ENCODE data around the gene GPHN.
"Not testable (repeated sequence)": the region's sequence is repeated elsewhere in the genome, so short reads cannot be mapped to it uniquely, and the experiment has no call there.

The GPHN gene

DNA sequence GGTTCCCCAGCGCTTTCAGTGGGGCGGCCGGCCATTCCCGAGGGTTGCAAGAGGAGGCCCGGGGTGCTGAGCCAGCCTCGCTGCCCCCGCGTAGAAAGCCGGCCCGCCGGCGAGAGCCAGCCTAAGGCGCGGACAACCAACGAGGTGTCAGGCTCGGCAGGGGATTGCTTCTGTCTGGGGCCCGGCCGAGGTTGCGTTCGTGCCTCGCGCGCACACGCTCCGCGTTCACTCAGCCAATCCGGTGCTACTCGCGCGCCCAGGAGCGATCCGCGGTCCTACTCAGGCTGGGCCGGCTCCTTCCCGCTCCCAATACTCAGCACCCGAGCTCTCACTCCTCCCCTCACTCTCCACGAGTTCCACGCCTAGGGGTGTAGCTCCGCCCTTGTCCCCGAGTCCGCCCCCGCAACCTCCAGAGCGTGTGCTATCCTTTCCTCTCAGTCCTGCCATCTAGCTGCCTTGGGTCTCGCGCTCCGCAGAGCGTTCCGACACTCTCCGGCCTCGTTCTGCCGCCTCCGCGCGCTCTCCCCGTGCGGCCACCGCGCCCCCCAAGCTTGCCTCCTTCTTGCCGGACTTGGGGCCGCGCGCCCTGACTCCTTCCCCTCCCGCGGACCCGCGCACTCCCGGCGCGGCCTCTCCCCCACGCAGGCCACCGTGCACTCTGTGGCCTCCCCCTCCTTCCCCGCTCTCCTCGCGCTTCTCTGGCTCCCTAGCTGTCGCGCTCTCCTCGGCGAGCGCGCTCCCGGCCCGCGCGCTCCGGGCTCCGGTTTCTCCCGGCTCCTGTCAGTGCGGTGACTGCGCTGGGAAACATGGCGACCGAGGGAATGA, at the start of gene GPHN:
Gene GPHN, plus strand, starts transcription at position 426 of the 825 bp plus-strand sequence.
- peak; percentile 62 for DNase-seq

DNA sequence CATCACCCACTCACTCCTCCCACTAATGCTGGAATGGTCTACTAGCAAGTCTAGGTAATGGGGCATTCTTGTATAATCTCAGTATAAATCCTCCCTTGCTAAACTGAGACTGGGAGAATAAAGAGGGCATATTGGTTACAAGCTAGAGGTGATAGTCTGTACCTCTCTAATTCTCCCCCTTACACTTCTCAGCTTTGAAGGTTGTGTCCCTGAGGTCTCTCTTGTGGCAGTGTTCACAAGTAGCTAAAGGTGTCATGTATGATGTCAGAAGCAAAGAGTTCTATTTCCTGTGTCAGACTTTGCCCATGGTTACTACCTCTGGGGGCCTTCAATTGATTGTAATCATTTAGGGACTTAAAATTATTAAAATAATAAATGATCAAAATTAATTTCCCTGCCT, 48.3 kb upstream of the GPHN start:
- DNase-seq = no peak

DNA sequence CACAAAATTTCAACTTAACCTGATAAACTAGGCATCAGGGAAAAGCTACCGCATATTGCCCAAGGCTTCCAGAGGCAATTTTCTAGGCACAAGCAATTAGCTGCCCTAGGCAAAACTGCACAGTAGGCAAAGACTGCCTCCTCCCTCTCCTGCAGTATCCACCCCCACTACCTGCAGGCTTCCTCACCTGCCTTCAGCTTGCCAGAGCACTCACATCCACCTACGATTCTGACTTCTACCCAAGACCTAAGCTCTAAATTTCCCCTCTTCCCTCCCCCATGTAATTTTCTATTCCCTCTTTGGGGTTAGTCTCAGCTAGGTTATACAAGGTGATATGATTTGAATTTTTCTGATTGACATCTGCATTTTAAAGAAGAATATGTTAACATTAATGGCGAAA, 43.7 kb upstream of the GPHN start:
- no peak for DNase-seq

DNA sequence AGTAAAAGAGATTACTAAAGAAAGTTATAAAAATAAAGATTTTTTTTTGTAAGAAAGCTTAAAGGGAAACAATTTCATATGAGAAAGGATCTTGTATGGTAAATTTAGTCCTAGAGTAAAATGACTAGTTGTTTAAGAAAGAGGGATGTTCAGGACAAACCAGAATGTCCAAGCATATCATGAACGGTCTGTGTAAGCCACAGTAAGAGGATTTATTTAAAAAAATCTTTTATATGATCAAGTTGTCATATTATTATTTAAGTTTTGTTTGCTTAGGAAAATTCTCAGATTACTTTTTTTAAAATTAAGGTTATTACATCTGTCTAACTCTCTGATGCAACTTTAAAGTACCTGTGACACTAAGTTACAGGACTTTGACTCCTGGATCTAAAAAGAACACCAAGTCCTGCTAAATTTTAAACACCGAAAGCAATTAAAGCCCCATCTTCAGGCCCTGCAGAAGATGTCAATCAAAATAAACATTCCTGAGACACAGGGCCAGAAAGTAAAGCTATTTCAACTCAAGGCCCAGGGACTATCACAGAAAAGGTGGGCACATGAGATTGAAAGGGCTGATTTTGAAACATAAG, 39.1 kb upstream of the GPHN start:
- DNase-seq = no peak

DNA sequence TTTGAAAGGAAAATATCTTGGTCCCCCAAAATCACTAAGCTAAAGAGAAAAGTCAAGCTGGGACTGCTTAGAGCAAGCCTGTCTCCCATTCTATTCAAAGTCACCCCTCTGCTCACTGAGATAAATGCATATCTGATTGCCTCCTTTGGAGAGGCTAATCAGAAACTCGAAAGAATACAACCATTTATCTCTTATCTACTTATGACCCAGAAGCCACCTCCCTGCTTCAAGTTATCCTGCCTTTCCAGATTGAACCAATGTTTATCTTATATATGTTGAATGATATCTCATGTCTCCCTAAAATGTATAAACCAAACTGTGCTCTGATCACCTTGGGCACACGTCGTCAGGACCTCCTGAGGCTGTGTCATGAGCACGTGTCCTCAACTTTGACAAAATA, 36.4 kb upstream of the GPHN start:
- no peak for DNase-seq

DNA sequence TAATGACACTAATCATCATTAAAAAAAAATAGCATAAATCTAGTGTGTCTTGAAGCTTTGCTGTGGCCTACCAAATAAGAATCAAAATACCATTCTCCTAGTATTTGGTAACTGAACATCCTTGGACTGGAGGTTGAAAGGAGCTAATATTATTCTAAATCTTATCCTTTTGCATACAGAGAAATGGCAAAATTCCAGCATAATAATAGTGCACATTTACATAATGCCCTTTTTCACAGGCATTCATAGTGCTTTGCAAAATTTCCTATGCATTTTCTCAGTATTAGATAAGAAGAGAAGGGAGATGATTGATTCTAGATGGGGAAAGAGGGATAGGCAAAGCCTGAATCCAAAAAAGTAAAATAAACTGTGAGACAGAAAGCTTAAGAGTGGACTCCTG, 35.7 kb upstream of the GPHN start:
- no peak for DNase-seq

DNA sequence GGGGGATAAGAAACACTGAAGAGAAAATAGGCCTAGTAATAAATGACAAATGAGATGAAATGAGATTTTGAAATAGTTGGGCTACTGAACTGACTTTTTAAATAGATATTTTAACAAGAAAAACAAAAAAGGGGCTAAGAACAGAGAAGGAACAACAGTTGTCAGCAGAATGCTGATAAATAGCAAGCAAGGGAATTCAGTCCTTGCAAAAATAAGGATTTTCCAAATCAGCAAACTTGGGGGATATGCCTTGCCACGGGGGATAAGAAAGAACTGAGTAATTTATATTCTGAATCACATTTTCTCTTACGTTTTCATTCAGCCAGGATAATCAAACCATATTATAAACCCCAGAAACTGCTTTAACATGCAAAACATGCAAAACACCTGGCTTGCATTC, 34.7 kb upstream of the GPHN start:
- DNase-seq = no peak

DNA sequence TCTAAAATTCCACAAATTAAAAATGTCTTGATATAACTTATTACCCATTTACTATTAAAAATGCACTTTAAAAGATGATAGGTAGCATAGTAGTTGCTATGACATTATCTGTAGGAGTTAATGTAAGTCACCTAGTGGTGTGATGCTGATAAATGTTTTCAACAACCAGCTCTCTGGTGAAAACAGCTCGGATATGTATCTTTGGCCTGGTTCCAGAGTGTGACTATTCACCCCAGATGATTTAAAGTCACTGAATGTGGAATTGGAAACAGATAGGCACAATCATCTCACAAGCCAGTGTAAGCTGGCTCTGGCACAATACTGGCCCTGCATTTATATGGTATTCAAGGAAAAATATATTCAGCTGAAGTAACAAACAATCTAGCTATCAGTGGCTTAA, 31.0 kb upstream of the GPHN start:
- no peak for DNase-seq

DNA sequence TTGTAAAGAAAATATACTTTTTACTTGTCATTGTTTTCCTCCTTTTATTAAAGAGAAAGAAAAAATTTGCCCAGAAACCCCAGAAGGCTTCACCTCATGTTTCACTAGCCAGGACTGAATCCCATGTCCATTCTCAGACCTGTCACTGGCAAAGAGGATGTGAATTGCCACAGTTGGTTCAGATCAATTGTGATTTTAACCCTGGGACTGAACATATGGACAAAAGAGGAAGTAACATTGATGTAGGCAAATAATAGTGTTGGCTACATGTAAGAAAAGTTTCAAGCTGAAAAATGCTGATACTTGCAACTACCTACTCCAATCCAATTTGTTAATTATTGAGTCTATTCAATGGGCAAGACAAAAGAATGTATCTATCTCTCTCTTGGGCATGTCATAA, 30.4 kb upstream of the GPHN start:
- DNase-seq = no peak

DNA sequence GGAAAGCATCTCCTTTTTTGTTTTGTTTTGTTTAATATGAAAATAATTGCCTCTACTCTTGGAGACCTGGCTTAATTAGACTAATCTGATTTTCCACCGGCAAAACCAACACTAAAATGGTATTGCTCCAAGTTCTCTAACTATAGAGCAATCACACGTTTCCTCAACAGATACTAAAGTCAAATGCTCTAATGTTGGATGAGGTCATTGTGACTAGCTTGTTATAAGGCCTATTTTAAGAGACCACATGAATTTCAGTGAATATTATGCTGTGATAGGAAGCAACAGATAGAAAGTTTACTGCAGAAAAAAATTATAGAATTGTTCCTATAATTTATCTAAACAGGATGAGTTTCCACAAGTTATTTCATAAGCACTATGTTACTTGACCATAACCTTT, 25.1 kb upstream of the GPHN start:
- no peak for DNase-seq

DNA sequence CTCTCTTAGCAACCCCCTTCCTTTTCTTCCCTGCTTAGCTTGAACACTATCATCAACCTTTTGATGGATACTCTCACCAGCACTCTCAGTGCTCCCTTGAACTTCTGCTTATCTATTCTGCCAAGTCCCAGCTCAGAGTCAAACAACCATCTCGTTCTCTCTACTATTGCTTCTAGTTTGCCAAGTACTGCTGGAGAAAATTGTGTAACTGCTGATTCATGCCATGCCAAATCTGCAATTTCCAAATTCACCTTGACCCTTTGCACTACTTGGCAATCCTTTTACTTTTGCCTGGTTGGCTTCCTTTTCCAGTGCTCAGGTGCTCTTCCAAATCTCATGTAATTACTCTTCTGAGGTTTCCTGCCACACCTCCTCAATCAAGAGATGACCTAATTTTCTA, 24.6 kb upstream of the GPHN start:
- no peak for DNase-seq

DNA sequence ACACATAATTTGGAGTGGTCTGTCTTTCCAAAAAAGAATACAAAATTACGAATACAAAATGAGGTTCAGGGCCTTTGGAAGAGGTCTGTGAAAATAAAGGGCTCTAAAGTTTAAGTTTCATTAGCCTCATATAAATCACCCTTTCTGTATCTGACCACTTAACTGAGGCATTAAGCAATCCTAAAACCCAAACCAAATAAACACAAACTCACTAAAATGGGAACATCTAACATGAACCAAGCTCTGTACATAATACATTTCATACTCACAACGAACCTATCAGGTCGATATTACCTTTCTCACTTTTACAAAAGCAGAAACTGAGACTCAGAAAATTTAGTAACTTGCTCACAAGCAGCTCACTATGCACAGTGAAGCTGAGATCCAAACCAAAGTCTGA, 22.9 kb upstream of the GPHN start:
- DNase-seq = no peak

DNA sequence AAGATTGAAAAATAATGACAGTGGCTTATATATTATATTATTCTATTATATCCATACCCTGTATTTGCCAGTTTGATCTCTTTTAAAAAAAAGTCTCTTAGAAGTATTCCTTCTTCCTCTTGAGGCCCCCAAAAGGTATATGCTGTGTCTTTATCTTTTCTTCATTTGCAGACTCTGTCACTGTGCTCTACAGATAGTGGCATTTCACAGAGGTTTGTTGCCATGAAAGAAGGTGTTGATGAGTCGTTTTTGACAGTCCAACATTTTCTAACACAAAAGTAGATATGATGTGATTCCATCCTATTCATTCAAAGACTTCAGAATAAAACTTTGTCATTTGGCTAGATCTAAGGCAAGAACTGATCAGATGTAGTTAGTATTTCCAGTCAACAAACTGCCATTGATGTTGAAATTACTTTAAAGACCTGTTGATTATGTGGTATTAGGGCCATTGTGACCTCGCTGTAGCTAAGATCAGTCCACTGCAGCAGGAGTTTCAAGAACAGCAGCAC, 22.0 kb upstream of the GPHN start, which contains the start of gene CCDC196:
Gene CCDC196, plus strand, starts transcription at position 462 of the 512 bp plus-strand sequence. CDS start 132 bp downstream, outside the sequence.
- no peak for DNase-seq

DNA sequence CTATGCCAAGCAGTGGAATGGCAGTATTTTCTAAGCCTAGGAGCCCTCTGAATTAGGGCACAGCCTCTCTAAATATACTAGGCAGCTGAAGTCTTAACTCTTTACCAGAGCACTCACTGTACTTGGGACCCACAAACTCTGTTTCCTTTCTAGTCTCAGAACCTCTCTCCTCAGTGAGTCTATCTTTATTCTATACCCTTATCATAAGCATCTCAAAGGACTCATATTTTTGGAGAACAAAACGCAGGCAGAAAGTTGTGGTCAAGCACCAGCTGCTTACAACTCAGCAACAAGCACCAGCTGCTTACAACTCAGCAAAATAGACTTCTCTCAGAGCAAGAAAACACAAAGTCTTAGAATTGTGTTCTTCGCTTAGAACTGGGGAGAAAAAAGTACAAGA, 20.8 kb upstream of the GPHN start:
- no peak for DNase-seq

DNA sequence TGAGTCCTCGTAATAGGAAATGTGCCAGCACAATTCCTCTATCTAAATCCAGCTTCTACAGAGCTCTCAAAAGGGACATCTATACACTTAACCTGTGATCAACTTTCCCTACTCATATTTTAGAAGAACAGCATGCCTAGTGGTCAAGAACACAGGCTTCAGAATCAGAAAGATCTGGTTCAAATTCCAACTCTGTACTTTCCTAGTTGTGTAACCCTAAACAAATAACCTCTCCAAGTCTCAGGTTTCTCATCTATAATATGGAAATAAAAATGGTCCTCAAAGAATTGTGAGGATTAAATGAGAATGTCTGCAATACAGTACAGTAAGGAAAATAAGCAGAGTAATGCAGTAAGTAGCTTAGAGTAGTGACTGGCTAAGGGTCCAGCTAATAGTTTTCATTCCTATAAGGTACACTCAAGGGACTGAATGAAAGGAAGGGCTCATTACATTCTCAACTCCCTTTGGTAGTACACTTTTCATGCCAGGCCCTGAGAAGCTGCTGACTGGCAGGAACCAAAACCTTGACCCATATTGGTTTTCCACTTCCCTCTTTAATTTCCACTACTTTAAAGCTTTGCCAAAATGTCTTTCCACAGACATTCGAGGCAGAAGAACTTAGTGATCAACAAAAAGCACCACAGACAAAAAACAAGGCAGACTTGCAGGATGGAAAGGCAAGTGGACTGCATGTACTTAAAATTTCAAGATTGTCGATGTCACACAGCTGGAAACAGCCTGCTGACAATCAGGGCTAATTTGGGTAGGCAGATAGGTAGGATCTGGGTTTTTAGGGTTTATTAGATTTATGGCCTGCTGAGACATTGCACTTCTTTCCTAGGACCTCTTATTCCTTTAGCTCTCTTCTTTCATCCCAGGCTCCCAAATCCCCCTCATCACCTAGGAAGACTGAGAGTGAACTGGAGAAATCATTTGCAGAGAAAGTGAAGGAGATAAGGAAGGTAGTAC, 17.5 kb upstream of the GPHN start:
- no peak for DNase-seq

DNA sequence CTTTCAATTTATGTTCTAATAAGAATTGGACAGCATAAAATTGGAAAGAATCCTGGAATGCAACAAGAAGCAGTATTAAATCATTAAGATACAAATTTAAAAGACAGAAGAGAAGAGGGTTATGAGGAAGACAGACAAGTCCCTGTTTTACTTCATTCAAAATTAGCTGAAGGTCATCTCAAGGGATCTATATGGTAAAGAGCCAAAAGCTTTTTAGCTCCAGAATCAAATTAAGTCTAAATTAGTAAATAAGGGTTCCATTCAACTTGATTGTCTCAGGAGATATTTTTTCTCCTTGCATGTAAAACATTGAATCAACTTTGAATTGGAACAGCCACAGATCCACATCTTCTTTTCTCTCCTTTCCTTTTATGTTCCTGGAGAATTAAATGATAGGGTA, 14.2 kb upstream of the GPHN start:
- no peak for DNase-seq

DNA sequence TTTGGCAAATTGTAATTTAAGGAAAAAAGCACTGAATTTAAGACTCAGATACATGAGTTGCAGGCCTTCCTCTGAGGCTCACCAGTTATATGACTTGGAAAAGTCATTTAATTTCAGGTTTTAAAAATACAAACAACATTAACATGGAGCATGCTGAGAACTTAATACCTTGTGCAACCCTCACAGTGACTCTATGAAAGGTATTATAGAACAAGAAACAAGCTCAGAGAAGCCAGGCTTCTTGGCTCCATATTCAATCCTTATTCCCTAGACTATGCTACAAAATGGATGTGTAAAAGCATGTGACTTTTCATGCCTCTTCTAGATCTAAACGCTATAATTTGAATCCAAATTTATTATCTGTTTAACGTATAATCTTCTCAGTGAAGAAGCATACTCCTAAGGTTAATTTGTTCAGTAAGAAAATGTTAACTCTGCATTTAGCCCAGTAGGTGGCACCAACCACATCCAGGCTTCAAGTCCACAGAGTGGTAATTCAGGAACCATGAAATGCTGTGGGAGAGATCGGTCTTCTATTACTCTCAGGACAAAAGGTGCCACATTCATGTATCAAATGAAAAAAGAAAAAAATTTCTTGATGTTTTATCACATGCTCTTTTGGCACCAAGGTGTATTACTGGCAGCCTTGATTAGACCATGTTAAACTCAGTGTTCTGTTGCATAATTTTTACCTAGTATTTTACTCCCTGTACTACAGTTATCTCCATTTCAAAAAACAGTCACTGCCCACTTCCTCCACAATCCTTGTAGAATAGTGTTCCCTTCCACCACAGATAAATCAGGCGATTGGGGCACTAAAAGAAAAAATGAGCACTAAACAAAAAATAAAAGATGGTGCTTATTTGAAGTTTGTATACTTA, 12.5 kb upstream of the GPHN start:
- no peak for DNase-seq

DNA sequence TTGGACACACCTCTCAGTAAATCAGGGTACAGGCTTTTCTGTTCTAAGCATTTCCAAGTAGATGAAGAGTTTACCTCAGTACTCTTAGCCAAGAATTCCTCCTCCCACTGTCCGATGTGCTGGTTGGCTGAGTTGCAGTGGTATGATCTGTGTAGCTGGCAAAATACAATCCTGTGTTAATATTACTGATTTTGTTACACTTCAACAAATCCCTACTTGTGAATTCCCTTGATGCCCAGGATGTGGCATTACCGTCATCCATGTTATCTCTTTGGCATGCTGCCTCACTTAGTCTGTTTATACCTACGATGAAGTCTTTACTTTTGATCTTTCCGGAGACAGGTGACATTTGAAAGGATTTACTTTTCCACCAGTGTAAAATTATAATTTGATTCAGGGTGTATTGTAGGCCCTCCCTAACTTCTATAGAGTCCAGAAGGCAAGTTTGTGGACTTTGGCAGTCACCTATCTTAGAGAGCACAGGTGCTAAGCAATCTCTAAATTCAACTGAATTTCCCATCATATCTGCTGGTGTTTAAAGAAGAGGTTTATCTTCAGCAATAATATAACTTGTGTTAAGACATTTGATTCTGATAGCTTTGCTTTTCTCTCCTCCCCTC, 11.6 kb upstream of the GPHN start:
- DNase-seq = no peak

DNA sequence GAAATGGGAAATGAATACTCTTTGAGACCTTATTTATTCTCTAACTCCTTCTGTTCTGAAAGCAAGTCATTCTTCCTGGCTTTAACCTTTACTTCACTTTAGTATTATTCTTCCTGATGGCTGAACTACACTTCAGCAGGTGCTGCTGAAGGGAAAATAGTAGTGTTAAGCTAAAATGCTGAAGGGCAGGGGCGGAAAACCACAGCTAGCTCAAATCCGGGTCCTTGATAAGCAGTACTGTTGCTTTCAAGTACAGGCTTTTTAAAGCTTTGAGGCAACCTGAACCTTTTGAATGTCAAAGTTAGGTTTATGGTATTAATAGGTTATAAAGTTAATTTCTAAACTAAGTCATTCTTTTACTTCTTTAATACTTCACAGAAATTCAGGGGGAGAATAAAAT, 11.0 kb upstream of the GPHN start:
- DNase-seq = no peak

DNA sequence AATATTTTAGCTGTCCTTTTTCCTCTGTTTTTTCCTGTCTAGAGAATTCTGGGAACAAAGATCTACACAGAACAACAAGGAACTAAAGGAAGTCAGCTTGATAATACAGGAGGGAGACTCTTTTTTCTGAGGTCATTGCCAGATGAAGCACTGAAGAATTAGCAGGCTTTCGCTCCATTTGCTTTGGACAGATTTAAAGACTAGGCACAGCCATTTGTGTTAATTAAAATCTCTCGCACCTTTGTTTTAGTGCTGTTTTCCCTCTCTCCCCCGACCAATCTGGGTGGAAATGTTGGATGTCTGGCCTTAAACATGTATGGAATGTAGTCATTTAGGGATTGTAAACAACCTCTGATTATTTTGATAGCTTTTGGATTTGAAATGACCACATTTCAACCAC, 9.6 kb upstream of the GPHN start:
- no peak for DNase-seq

DNA sequence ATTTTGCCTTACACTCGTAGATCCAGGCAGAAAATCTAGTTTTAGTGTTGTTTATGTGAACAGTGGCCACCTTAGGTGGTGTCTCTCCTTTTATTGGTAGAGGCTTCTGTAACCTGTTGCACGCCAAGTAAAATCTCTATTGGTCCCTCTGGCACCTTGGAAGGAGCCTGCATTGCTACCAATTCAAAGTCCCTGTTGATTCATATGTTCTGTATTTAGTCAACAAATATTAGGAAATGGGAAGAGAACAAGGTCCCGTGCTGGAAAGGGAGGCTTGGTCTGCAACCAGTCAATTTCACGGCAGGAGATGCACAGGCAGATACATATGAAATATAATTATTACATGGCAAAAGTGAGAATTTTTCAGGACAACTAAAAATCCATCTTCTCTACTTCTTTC, 6.4 kb upstream of the GPHN start:
- DNase-seq = no peak

DNA sequence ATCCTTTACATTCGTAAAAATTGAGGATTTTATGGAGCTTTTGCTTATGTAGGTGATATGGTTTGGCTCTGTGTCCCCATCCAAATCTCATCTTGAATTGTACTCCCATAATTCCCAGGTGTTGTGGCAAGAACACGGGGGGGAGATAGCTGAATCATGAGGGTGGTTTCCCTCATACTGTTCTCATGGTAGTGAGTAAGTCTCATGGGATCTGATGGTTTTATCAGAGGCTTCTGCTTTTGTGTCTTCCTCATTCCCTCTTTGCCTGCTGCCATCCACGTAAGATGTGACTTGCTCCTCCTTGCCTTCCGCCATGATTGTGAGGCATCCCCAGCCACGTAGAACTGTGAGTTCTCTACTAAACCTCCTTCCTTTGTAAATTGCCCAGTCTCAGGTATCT, 5.1 kb upstream of the GPHN start:
- DNase-seq = not testable (repeated sequence)
